ENCODE data around the gene ZNF217. TPM values are rescaled to one million over a fixed set of nuclear protein-coding genes. Genes with fewer than 3 reads are reported as not detected.
"Not testable (repeated sequence)": the region's sequence is repeated elsewhere in the genome, so short reads cannot be mapped to it uniquely, and the experiment has no call there.

The ZNF217 gene
- total and polyA plus RNA-seq, 2 donors (not counting 3 experiments of a cell fraction or from before 2014, with no cell fraction given): 5.8 to 31.7 TPM

- Histone ChIP-seq H2AFZ (ENCODE audit: low read depth, low read length) (no peak overlapping the region), H3K9ac (replicated peaks; ENCODE audit: extremely low read depth, insufficient read depth, low read length) (no peak overlapping the region), H3K4me2 (ENCODE audit: insufficient read depth, low read length) (no peak overlapping the region), H3K27ac (ENCODE audit: insufficient read depth, low read depth, low read length) (no peak overlapping the region), H3K4me1 (ENCODE audit: control insufficient read depth, extremely low read depth, insufficient read depth, low read length) (peaks cover 21% of the 10 kb centered on the region), H3K9me3 (replicated peaks; ENCODE audit: control insufficient read depth, insufficient read depth, low read length) (no peaks in the 10 kb centered on the region), H3K27me3 (ENCODE audit: control insufficient read depth in 2 of 2, insufficient read depth in 2 of 2, low read length in 2 of 2) (no peaks in the 10 kb centered on the region), H3K9me1 (replicated peaks; ENCODE audit: control insufficient read depth, extremely low read depth, insufficient read depth, low read length) (no peaks in the 10 kb centered on the region), H3K4me3 (replicated peaks in 1 of 3; ENCODE audit: insufficient read depth in 1 of 3, low read depth in 1 of 3, low read length in 3 of 3) (no peak overlapping the region), H4K20me1 (replicated peaks; ENCODE audit: control insufficient read depth, extremely low read depth, insufficient read depth, low read length) (no peaks in the 10 kb centered on the region), H3K79me2 (ENCODE audit: control insufficient read depth, insufficient read depth, low read length) (no peaks in the 10 kb centered on the region), H3K36me3 (ENCODE audit: control insufficient read depth in 2 of 2, extremely low read depth in 1 of 2, insufficient read depth in 2 of 2, low read length in 2 of 2) (no peaks in the 10 kb centered on the region)
- CTCF ChIA-PET: interaction anchor here (0.7 to 1.3 kb wide), 5 partner anchors 9 to 326 kb away, joined by 3 to 4 read pairs (median 3); partner anchors contain the start of gene ZNF217
- no peak for DNase-seq (ENCODE audit: low read depth, low spot score)
- POLR2A ChIA-PET: interaction anchor here (0.8 kb wide), 1 partner anchor 7 kb away, joined by 3 read pairs; no protein-coding TSS in a partner anchor
- intact Hi-C loops (cut with micrococcal nuclease) (no loop called here), dilution Hi-C loops (cut with MboI; ENCODE audit: extremely low pct_ligation_motif_present, low sequenced_read_pairs) (no loop called here)
- no peak for FAIRE-seq
- TF ChIP-seq CTCF (IDR thresholded peaks at IDR 0.05; ENCODE audit: extremely low read depth in 1 of 2, insufficient read depth in 1 of 2, low read depth in 1 of 2, low read length in 2 of 2): no peak
- TF ChIP-seq MYC (IDR thresholded peaks at IDR 0.05; ENCODE audit: low read depth, low read length): no peak
- TF ChIP-seq MAX (IDR thresholded peaks at IDR 0.05; ENCODE audit: insufficient read depth, insufficient read length): no peak
- no peak for TF ChIP-seq JUN (IDR thresholded peaks at IDR 0.05; ENCODE audit: borderline replicate concordance, insufficient read depth, insufficient read length, low read depth)
- TF ChIP-seq POLR2A (IDR thresholded peaks at IDR 0.05; ENCODE audit: low read depth, low read length): no peak
- no peak for TF ChIP-seq EZH2 (IDR thresholded peaks at IDR 0.05; ENCODE audit: borderline replicate concordance, low read depth, low read length, severe bottlenecking)
- no peak for TF ChIP-seq GATA2 (IDR thresholded peaks at IDR 0.05; ENCODE audit: insufficient read depth, insufficient read length, low read depth, low read length)
- TF ChIP-seq FOS (IDR thresholded peaks at IDR 0.05; ENCODE audit: borderline replicate concordance, insufficient read depth, low read length): no peak
- no peak for TF ChIP-seq POLR2AphosphoS5 (IDR thresholded peaks at IDR 0.05; ENCODE audit: insufficient read depth, low read depth, low read length)
- BruUV-seq (replicated peaks): no TSS peak
Observed at GRCh38 chr20:53613748-53614147, 20.1 kb upstream of the ZNF217 start.

GRCh38 chr20:53612289-53612688 is 18.6 kb upstream of the ZNF217 start:
- H3K9ac ChIP-seq (replicated peaks; ENCODE audit: extremely low read depth, insufficient read depth, low read length); DNase-seq (ENCODE audit: low read depth, low spot score); dilution Hi-C loops (cut with MboI; ENCODE audit: extremely low pct_ligation_motif_present, low sequenced_read_pairs); BruUV-seq (replicated peaks); H3K9me3 ChIP-seq (replicated peaks; ENCODE audit: control insufficient read depth, insufficient read depth, low read length); H2AFZ ChIP-seq (ENCODE audit: low read depth, low read length); POLR2A ChIA-PET; H4K20me1 ChIP-seq (replicated peaks; ENCODE audit: control insufficient read depth, extremely low read depth, insufficient read depth, low read length); H3K4me2 ChIP-seq (ENCODE audit: insufficient read depth, low read length); intact Hi-C loops (cut with micrococcal nuclease); H3K79me2 ChIP-seq (ENCODE audit: control insufficient read depth, insufficient read depth, low read length); H3K4me3 ChIP-seq (replicated peaks in 1 of 3; ENCODE audit: insufficient read depth in 1 of 3, low read depth in 1 of 3, low read length in 3 of 3); H3K27me3 ChIP-seq (ENCODE audit: control insufficient read depth in 2 of 2, insufficient read depth in 2 of 2, low read length in 2 of 2); H3K9me1 ChIP-seq (replicated peaks; ENCODE audit: control insufficient read depth, extremely low read depth, insufficient read depth, low read length); H3K36me3 ChIP-seq (ENCODE audit: control insufficient read depth in 2 of 2, extremely low read depth in 1 of 2, insufficient read depth in 2 of 2, low read length in 2 of 2); H3K27ac ChIP-seq (ENCODE audit: insufficient read depth, low read depth, low read length); FAIRE-seq: not testable (repeated sequence)
- CTCF ChIA-PET: interaction anchor here (1.3 to 1.6 kb wide), 2 partner anchors 29 to 289 kb away, joined by 4 to 6 read pairs; no protein-coding TSS in a partner anchor
- peaks cover 21% of the 10 kb centered on the region for H3K4me1 ChIP-seq (ENCODE audit: control insufficient read depth, extremely low read depth, insufficient read depth, low read length)

Data from endothelial cell of umbilical vein (primary cell).